ENCODE data around the gene CDC42BPG.

DNA sequence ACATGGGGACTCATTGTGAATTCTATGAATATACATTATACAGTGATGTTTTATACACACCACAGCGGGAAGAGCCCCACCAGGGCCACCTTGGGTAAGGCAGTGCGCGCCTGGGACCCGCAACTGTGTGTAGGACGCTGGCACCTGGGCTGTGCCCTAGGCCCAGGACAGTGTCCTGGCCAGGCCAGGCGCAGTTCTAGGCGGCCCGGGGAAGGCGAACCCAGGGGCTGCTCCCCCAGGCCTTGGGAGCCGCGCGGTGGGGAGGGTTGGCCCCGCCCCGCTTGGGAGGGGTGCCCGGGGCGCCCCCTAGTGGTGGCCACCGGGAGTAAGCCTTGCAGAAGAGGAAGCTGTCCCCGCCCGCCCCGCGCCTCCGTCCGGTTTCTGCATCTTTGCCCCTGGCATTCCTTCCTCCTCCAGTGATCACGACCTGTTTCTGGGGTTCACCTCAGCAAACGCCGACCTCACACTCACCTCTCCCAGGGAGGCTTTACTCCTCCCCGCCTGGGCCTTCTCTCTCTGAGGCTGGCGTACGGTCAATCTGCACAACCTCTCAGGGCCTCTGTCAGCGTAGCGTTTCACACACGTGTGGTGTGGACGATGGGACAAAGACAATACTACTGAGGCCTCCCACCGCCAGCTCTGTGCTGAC, 43.4 kb upstream of the CDC42BPG start:
- TF ChIP-seq, protein P1, sequence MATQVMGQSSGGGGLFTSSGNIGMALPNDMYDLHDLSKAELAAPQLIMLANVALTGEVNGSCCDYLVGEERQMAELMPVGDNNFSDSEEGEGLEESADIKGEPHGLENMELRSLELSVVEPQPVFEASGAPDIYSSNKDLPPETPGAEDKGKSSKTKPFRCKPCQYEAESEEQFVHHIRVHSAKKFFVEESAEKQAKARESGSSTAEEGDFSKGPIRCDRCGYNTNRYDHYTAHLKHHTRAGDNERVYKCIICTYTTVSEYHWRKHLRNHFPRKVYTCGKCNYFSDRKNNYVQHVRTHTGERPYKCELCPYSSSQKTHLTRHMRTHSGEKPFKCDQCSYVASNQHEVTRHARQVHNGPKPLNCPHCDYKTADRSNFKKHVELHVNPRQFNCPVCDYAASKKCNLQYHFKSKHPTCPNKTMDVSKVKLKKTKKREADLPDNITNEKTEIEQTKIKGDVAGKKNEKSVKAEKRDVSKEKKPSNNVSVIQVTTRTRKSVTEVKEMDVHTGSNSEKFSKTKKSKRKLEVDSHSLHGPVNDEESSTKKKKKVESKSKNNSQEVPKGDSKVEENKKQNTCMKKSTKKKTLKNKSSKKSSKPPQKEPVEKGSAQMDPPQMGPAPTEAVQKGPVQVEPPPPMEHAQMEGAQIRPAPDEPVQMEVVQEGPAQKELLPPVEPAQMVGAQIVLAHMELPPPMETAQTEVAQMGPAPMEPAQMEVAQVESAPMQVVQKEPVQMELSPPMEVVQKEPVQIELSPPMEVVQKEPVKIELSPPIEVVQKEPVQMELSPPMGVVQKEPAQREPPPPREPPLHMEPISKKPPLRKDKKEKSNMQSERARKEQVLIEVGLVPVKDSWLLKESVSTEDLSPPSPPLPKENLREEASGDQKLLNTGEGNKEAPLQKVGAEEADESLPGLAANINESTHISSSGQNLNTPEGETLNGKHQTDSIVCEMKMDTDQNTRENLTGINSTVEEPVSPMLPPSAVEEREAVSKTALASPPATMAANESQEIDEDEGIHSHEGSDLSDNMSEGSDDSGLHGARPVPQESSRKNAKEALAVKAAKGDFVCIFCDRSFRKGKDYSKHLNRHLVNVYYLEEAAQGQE (tag by site-specific recombination; IDR thresholded peaks at IDR 0.05) = no peak
- TF ChIP-seq HOXA7 (CRISPR knock-in tag; IDR thresholded peaks at IDR 0.05; ENCODE audit: borderline replicate concordance) (no peak), RBAK (tag by site-specific recombination; IDR thresholded peaks at IDR 0.05) (no peak), ZNF24 (tag by site-specific recombination; IDR thresholded peaks at IDR 0.05) (0 out of 2 replicates have a peak, but pooled peaks have one; percentile 17), ZNF23 (tag by site-specific recombination; IDR thresholded peaks at IDR 0.05; ENCODE audit: borderline replicate concordance) (no peak), ZNF175 (tag by site-specific recombination; IDR thresholded peaks at IDR 0.05) (no peak), ZNF549 (tag by site-specific recombination; IDR thresholded peaks at IDR 0.05) (no peak), ZNF221 (tag by site-specific recombination; IDR thresholded peaks at IDR 0.05; ENCODE audit: borderline replicate concordance) (no peak), ZNF341 (tag by site-specific recombination; IDR thresholded peaks at IDR 0.05; ENCODE audit: low read depth) (0 out of 2 replicates have a peak, but pooled peaks have one; percentile 16), ZNF76 (tag by site-specific recombination; IDR thresholded peaks at IDR 0.05; ENCODE audit: borderline replicate concordance, low read depth) (no peak), ZNF311 (tag by site-specific recombination; IDR thresholded peaks at IDR 0.05; ENCODE audit: borderline replicate concordance) (no peak), ZBTB44 (tag by site-specific recombination; IDR thresholded peaks at IDR 0.05) (no peak), KLF9 (tag by site-specific recombination; IDR thresholded peaks at IDR 0.05; ENCODE audit: low read depth) (peak; percentile 58; the same call in 1 of the 2 replicates)
- TF ChIP-seq, protein P2, sequence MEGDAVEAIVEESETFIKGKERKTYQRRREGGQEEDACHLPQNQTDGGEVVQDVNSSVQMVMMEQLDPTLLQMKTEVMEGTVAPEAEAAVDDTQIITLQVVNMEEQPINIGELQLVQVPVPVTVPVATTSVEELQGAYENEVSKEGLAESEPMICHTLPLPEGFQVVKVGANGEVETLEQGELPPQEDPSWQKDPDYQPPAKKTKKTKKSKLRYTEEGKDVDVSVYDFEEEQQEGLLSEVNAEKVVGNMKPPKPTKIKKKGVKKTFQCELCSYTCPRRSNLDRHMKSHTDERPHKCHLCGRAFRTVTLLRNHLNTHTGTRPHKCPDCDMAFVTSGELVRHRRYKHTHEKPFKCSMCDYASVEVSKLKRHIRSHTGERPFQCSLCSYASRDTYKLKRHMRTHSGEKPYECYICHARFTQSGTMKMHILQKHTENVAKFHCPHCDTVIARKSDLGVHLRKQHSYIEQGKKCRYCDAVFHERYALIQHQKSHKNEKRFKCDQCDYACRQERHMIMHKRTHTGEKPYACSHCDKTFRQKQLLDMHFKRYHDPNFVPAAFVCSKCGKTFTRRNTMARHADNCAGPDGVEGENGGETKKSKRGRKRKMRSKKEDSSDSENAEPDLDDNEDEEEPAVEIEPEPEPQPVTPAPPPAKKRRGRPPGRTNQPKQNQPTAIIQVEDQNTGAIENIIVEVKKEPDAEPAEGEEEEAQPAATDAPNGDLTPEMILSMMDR (tag by site-specific recombination; IDR thresholded peaks at IDR 0.05) = peak; percentile 84

Measured in HEK293 (cell line).